ENCODE results near the gene MPC1. TPM values are rescaled to one million over a fixed set of nuclear protein-coding genes. Genes with fewer than 3 reads are reported as not detected.

MPC1 gene
- total and polyA plus RNA-seq, 7 donors: 76.2 to 193 (median 136) TPM

DNA sequence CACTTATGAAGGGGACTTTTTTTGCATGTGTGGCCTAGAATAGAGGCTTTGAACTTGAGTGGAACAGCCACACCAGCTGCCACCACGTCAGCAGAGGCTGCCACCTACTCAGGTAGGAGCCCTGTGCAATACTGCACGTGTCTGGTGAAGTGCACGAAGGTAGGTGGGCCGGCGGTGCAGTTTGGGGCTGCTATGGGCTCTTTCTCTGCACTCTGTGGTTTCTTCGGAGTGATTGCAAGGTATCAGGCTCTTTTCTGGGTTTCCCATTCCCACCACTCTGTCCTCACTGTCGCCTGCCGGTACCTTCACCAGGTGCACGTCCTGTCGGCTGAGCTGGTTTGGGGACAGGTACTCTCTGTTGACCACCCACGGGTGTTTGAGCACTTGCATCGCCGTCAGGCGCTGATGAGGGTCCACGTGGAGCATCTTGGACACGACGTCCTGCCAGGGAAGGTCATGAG is 30.8 kb upstream of the MPC1 start:
- no peak for ATAC-seq
- Histone ChIP-seq H3K4me1 (no peaks in the 10 kb centered on the region), H3K27ac (no peak overlapping the region), H3K36me3 (ENCODE audit: insufficient read depth in 1 of 2, low read depth in 1 of 2) (peaks cover 0 to 60% of the 10 kb centered on the region in 2 donors), H3K9me3 (no peaks in the 10 kb centered on the region), H3K27me3 (ENCODE audit: insufficient read depth in 3 of 3, low read length in 2 of 3) (no peaks in the 10 kb centered on the region), H3K4me3 (no peak overlapping the region)
- WGBS, 3 donors: 91 to 93% (median 93%) methylated on average over 17 of the region's 17 CpGs
- DNase-seq: no peak
- intact Hi-C loops (cut with DNase I): no loop called here
- TF ChIP-seq, protein P1, sequence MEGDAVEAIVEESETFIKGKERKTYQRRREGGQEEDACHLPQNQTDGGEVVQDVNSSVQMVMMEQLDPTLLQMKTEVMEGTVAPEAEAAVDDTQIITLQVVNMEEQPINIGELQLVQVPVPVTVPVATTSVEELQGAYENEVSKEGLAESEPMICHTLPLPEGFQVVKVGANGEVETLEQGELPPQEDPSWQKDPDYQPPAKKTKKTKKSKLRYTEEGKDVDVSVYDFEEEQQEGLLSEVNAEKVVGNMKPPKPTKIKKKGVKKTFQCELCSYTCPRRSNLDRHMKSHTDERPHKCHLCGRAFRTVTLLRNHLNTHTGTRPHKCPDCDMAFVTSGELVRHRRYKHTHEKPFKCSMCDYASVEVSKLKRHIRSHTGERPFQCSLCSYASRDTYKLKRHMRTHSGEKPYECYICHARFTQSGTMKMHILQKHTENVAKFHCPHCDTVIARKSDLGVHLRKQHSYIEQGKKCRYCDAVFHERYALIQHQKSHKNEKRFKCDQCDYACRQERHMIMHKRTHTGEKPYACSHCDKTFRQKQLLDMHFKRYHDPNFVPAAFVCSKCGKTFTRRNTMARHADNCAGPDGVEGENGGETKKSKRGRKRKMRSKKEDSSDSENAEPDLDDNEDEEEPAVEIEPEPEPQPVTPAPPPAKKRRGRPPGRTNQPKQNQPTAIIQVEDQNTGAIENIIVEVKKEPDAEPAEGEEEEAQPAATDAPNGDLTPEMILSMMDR (IDR thresholded peaks at IDR 0.05): no peak

DNA sequence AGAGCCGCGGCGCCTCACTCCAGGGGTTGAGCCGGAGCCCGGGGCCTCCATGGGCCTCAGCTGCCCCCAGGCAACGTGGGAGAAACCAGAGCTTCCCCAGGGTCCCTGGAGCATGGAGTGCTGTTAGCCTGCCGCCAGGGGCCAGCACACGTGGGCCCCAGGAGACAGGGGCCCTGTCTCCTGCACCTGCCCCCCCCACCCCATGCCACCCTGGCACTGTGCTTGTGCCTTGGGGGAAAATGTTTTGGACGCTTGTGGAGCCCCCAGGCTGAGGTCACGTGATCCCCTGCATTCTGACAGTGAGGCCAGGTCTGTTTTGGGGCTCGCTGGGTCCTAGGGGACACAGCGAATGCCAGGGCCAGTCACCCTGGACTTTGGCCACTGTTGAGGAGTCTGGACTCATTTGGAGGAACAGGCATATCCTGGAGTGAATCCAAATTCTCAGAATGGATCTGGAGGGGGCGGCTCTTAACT is 30.2 kb upstream of the MPC1 start:
- TF ChIP-seq, protein P1 (IDR thresholded peaks at IDR 0.05): no peak
- Histone ChIP-seq H3K27ac (no peak overlapping the region), H3K27me3 (ENCODE audit: insufficient read depth in 3 of 3, low read length in 2 of 3) (no peaks in the 10 kb centered on the region), H3K4me1 (no peaks in the 10 kb centered on the region), H3K9me3 (no peaks in the 10 kb centered on the region), H3K4me3 (no peak overlapping the region), H3K36me3 (ENCODE audit: insufficient read depth in 1 of 2, low read depth in 1 of 2) (peaks cover 0 to 58% of the 10 kb centered on the region in 2 donors)
- ATAC-seq: no peak
- DNase-seq: no peak
- 90 to 96% (median 94%) methylated on average over 13 of the region's 13 CpGs for WGBS, 3 donors
- intact Hi-C loops (cut with DNase I): no loop called here

DNA sequence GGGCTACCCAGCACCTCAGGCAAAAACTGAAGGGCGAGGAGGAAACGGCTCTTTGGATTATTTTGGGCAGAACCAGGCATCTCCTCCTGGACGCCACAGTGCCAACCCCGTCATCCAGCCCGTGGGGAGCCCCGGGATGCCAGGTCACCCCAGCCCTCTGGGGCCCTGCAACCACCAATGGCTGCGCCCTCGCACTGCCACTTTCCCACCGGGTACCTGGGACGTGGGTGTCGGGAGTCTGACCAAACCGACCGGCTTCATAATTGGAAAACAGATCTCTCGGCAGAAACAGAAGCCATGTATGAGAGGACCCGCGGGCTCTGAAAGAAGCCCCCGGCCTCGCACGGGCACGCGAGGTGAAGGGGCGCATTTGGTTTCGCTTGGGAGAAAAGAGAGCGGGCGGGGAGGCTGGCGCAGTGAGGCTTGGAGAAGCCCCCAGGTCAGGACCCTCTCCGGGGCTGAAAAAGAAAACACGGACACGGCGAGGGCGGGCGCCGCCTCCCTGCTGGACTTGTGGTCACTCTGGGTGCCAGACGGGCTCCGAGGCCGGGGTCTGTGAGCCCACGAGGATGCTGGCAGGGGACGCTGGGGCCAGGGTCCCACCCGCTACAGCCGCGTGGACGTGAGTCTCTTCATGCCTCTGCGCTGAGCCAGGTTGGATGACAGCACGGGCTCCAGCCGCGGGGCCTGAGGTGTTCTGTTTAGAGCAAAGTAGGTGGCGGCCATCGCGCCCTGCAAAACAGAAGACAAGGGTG is 29.6 kb upstream of the MPC1 start:
- intact Hi-C loops (cut with DNase I): no loop called here
- Histone ChIP-seq H3K27ac (no peak overlapping the region), H3K4me3 (no peak overlapping the region), H3K27me3 (ENCODE audit: insufficient read depth in 3 of 3, low read length in 2 of 3) (no peaks in the 10 kb centered on the region), H3K4me1 (no peaks in the 10 kb centered on the region), H3K36me3 (ENCODE audit: insufficient read depth in 1 of 2, low read depth in 1 of 2) (peaks cover 0 to 53% of the 10 kb centered on the region in 2 donors), H3K9me3 (no peaks in the 10 kb centered on the region)
- TF ChIP-seq, protein P1 (IDR thresholded peaks at IDR 0.05): no peak
- ATAC-seq (no peak), DNase-seq (no peak)
- 93 to 96% (median 94%) methylated on average over 43 to 49 of the region's 49 CpGs for WGBS, 3 donors

DNA sequence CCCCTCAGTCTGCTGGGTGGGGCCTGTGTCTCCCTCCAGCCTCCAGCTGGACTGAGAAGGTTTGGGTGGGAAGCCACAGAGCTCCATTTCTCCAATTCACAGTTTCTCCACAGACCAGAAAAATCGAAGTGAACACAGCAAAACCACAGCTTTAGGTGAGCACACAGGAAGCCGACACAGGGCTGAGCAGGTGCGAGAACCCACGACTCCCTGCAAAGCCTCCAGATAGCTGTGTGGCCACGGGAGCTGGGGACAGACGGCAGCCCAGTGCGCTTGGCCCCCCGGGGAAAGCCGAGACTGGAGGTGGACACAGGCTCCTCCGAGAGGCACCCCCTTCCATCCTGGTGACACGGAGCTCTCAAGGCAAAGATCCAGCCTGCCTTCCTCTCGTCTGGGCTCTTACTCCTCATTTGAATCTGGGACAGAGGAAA is 29.0 kb upstream of the MPC1 start:
- DNase-seq (no peak), ATAC-seq (no peak)
- no peaks in the 10 kb centered on the region for H3K9me3 ChIP-seq
- intact Hi-C loops (cut with DNase I): no loop called here
- no peaks in the 10 kb centered on the region for H3K27me3 ChIP-seq (ENCODE audit: insufficient read depth in 3 of 3, low read length in 2 of 3)
- TF ChIP-seq, protein P1 (IDR thresholded peaks at IDR 0.05): no peak
- no peaks in the 10 kb centered on the region for H3K4me1 ChIP-seq
- 81 to 92% (median 86%) methylated on average over 12 of the region's 12 CpGs for WGBS, 3 donors
- no peak overlapping the region for H3K4me3 ChIP-seq
- H3K36me3 ChIP-seq (ENCODE audit: insufficient read depth in 1 of 2, low read depth in 1 of 2): peaks cover 0 to 48% of the 10 kb centered on the region in 2 donors
- H3K27ac ChIP-seq: no peak overlapping the region
